H1 (cell line): ENCODE data around the gene SAMD14. TPM values are rescaled to one million over a fixed set of nuclear protein-coding genes. Genes with fewer than 3 reads are reported as not detected.

Experiments used
- CTCF ChIA-PET: fragments of 300-600 bp; sonication (Branson Sonifier 250); formaldehyde crosslinking; loops from one replicate; lab custom pipeline; 2021; ENCODE audit not compliant: partially characterized antibody; lab: Charles Lee
- POLR2A ChIA-PET: fragments of 300-600 bp; sonication (Branson Sonifier 250); formaldehyde crosslinking; loops from one replicate; lab custom pipeline; 2021; ENCODE audit warnings: inconsistent platforms; ENCODE audit not compliant: partially characterized antibody; lab: Charles Lee
- DNase-seq, 2 experiments: peaks; one replicate each; pipeline versions ENCODE4 v3.0.0 to v3.0.0-alpha.2; 2010 to 2022; ENCODE audit warnings: low spot score in 2 of 2, low read depth in 1 of 2, mixed read lengths in 1 of 2
- FAIRE-seq: peaks from 2 replicates; lab custom pipeline; 2011; peaks lifted over from hg19 to GRCh38; lab: Jason Lieb, UNC
- H2AFZ ChIP-seq: 2 replicates; pipeline ENCODE4 v1.8.1; 2012; ENCODE audit warnings: low read length, inconsistent platforms
- H2AK5ac ChIP-seq: 2 replicates; pipeline ENCODE4 v1.6.1; 2013; ENCODE audit warnings: low read depth, low read length
- H2BK120ac ChIP-seq: replicated peaks from 2 replicates; pipeline ENCODE3; 2013; ENCODE audit warnings: low read depth, low read length, inconsistent platforms
- H2BK12ac ChIP-seq: 2 replicates; pipeline ENCODE4 v1.6.1; 2013; ENCODE audit warnings: low read depth, low read length
- H2BK15ac ChIP-seq: 2 replicates; pipeline ENCODE4 v1.6.1; 2013; ENCODE audit warnings: low read length
- H2BK20ac ChIP-seq: 2 replicates; pipeline ENCODE4 v1.6.1; 2013; ENCODE audit warnings: low read length
- H2BK5ac ChIP-seq: 2 replicates; pipeline ENCODE4 v1.6.1; 2013; ENCODE audit warnings: low read depth, low read length
- H3K14ac ChIP-seq: 2 replicates; pipeline ENCODE4 v1.6.1; 2013; ENCODE audit warnings: inconsistent platforms; ENCODE audit not compliant: insufficient read length
- H3K18ac ChIP-seq: 2 replicates; pipeline ENCODE4 v1.6.1; 2013; ENCODE audit warnings: low read length; ENCODE audit errors: extremely low read depth
- H3K23ac ChIP-seq: 2 replicates; pipeline ENCODE4 v1.6.1; 2013; ENCODE audit warnings: inconsistent platforms; ENCODE audit not compliant: insufficient read length
- H3K23me2 ChIP-seq: 2 replicates; pipeline ENCODE4 v1.6.1; 2013; ENCODE audit warnings: low read depth, low read length
- H3K27ac ChIP-seq: 2 replicates; pipeline ENCODE4 v1.6.1; 2011; ENCODE audit warnings: low read depth, low read length, inconsistent platforms
- H3K27me3 ChIP-seq, 4 experiments: replicated peaks in 1 of 4; 1 replicate in 1 of 4; 2 replicates in 3 of 4; pipeline versions ENCODE4 v1.6.1 to v1.8.1; 2011 to 2013; ENCODE audit warnings: low read length in 3 of 4, mild to moderate bottlenecking in 3 of 4, inconsistent platforms in 2 of 4, mixed read lengths in 2 of 4, moderate library complexity in 1 of 4; ENCODE audit not compliant: control insufficient read depth in 3 of 4, insufficient read depth in 3 of 4; ENCODE audit errors: extremely low read depth in 1 of 4
- H3K36me3 ChIP-seq, 4 experiments: 2 replicates each; pipeline versions ENCODE4 v1.6.1 to v1.8.1; 2011 to 2013; ENCODE audit warnings: mild to moderate bottlenecking in 4 of 4, low read length in 3 of 4, moderate library complexity in 2 of 4, control low read depth in 1 of 4, inconsistent platforms in 1 of 4; ENCODE audit not compliant: insufficient read depth in 4 of 4, control insufficient read depth in 2 of 4
- H3K4ac ChIP-seq: replicated peaks from 2 replicates; pipeline ENCODE3; 2013; ENCODE audit warnings: low read length, low read depth, mixed read lengths, inconsistent platforms; ENCODE audit not compliant: insufficient read length
- H3K4me1 ChIP-seq, 4 experiments: replicated peaks in 1 of 4; 1 replicate in 1 of 4; 2 replicates in 3 of 4; pipeline versions ENCODE4 v1.6.1 to v1.8.1; 2011 to 2013; ENCODE audit warnings: low read length in 3 of 4, inconsistent platforms in 2 of 4, mixed read lengths in 1 of 4; ENCODE audit not compliant: insufficient read depth in 4 of 4, control insufficient read depth in 3 of 4
- H3K4me2 ChIP-seq, 2 experiments: 2 replicates each; pipeline versions ENCODE4 v1.6.1 to v1.8.1; 2011 to 2013; ENCODE audit warnings: low read depth in 2 of 2, low read length in 2 of 2, control low read depth in 1 of 2, inconsistent platforms in 1 of 2, mild to moderate bottlenecking in 1 of 2; ENCODE audit not compliant: insufficient read depth in 1 of 2
- H3K4me3 ChIP-seq, 4 experiments: fragments of 200-600, 300-600 bp in 1 of 4; sonication (generic), shearing (Covaris generic), sonication (Bioruptor Twin) in 1 of 4; 2 replicates each; pipeline versions ENCODE4 v1.5.1 to v1.8.1; 2011 to 2016; ENCODE audit warnings: low read length in 4 of 4, low read depth in 3 of 4, control low read depth in 2 of 4, inconsistent platforms in 2 of 4, mild to moderate bottlenecking in 2 of 4, mixed read lengths in 1 of 4, moderate library complexity in 1 of 4; ENCODE audit not compliant: insufficient read depth in 2 of 4; ENCODE audit errors: extremely low read depth in 1 of 4
- H3K56ac ChIP-seq: replicated peaks from 2 replicates; pipeline ENCODE3; 2013; ENCODE audit warnings: low read depth, mild to moderate bottlenecking, mixed read lengths, low read length, inconsistent platforms; ENCODE audit not compliant: insufficient read length
- H3K79me1 ChIP-seq: 2 replicates; pipeline ENCODE4 v1.6.1; 2013; ENCODE audit warnings: low read depth, low read length, control low read depth
- H3K79me2 ChIP-seq, 2 experiments: 2 replicates each; pipeline versions ENCODE4 v1.6.1 to v1.8.1; 2012 to 2013; ENCODE audit warnings: low read length in 2 of 2, mild to moderate bottlenecking in 2 of 2, inconsistent platforms in 1 of 2; ENCODE audit not compliant: insufficient read depth in 2 of 2, control insufficient read depth in 1 of 2
- H3K9ac ChIP-seq, 4 experiments: replicated peaks in 1 of 4; 1 replicate in 1 of 4; 2 replicates in 3 of 4; pipeline versions ENCODE4 v1.6.1 to v1.8.1; 2011 to 2013; ENCODE audit warnings: low read depth in 3 of 4, low read length in 3 of 4, control low read depth in 2 of 4, mild to moderate bottlenecking in 2 of 4, moderate library complexity in 2 of 4, inconsistent platforms in 1 of 4; ENCODE audit errors: extremely low read depth in 1 of 4
- H3K9me3 ChIP-seq, 2 experiments: 2 replicates each; pipeline versions ENCODE4 v1.6.1 to v1.8.1; 2012 to 2013; ENCODE audit warnings: mild to moderate bottlenecking in 2 of 2, moderate library complexity in 2 of 2, control low read depth in 1 of 2, inconsistent platforms in 1 of 2, low read depth in 1 of 2, low read length in 1 of 2, mixed read lengths in 1 of 2; ENCODE audit not compliant: insufficient read depth in 2 of 2
- H4K20me1 ChIP-seq, 2 experiments: replicated peaks in 1 of 2; 2 replicates each; pipeline versions ENCODE3 to v1.8.1; 2011 to 2013; ENCODE audit warnings: inconsistent platforms in 2 of 2, low read length in 2 of 2, mild to moderate bottlenecking in 1 of 2; ENCODE audit not compliant: insufficient read depth in 2 of 2, control insufficient read depth in 1 of 2
- H4K5ac ChIP-seq: 2 replicates; pipeline ENCODE4 v1.6.1; 2013; ENCODE audit warnings: low read length, low read depth, mixed read lengths, inconsistent platforms; ENCODE audit not compliant: insufficient read length
- H4K8ac ChIP-seq: 2 replicates; pipeline ENCODE4 v1.8.0; 2013; ENCODE audit warnings: mild to moderate bottlenecking, moderate library complexity, low read length, inconsistent platforms; ENCODE audit not compliant: insufficient read depth; ENCODE audit errors: extremely low read depth
- H4K91ac ChIP-seq: replicated peaks from 2 replicates; pipeline ENCODE3; 2013; ENCODE audit warnings: low read length, mixed read lengths, inconsistent platforms; ENCODE audit not compliant: insufficient read length
- GABPA ChIP-seq: IDR thresholded peaks from 2 replicates; pipeline ENCODE4 v1.6.1; 2011; ENCODE audit warnings: mild to moderate bottlenecking, low read length, moderate library complexity, borderline replicate concordance; ENCODE audit not compliant: insufficient read depth
- KDM5A ChIP-seq: fragments of 200-600 bp; IDR thresholded peaks from 2 replicates; pipeline ENCODE4 v1.7.1; 2012; ENCODE audit warnings: mild to moderate bottlenecking, low read length, inconsistent platforms, mixed read lengths
- PHF8 ChIP-seq: fragments of 200-600 bp; sonication (generic); conservative IDR thresholded peaks from 2 replicates; pipeline ENCODE4 v1.7.1; 2012; ENCODE audit warnings: low read depth, mild to moderate bottlenecking, inconsistent platforms, low read length, moderate library complexity
- POLR2A ChIP-seq, 2 experiments: IDR thresholded peaks; 1 replicate in 1 of 2; 2 replicates in 1 of 2; pipeline ENCODE4 v1.6.1; 2011; ENCODE audit warnings: low read depth in 2 of 2, low read length in 2 of 2, mild to moderate bottlenecking in 2 of 2; ENCODE audit errors: control extremely low read depth in 1 of 2
- POU5F1 ChIP-seq: IDR thresholded peaks from 2 replicates; pipeline ENCODE4 v1.6.1; 2011; ENCODE audit warnings: low read depth, mild to moderate bottlenecking, low read length, moderate library complexity
- SAP30 ChIP-seq: fragments of 300-600 bp; sonication (generic); IDR thresholded peaks from 2 replicates; pipeline ENCODE4 v1.7.1; 2012; ENCODE audit warnings: low read length, moderate library complexity, mild to moderate bottlenecking, inconsistent platforms; ENCODE audit not compliant: insufficient read depth, insufficient replicate concordance
- SP2 ChIP-seq: IDR thresholded peaks from 2 replicates; pipeline ENCODE4 v1.6.1; 2012; ENCODE audit warnings: mild to moderate bottlenecking, low read length, inconsistent platforms
- SP4 ChIP-seq: IDR thresholded peaks from 2 replicates; pipeline ENCODE4 v1.6.1; 2012; ENCODE audit warnings: low read length, inconsistent platforms
- SUZ12 ChIP-seq: fragments of 200-600 bp; sonication (generic); IDR thresholded peaks from 2 replicates; pipeline ENCODE4 v1.6.1; 2012; ENCODE audit warnings: mild to moderate bottlenecking, inconsistent platforms, low read length, moderate library complexity, mixed read lengths
- TEAD4 ChIP-seq: IDR thresholded peaks from 2 replicates; pipeline ENCODE4 v1.6.1; 2012; ENCODE audit warnings: low read depth, low read length, inconsistent platforms, mixed read lengths
- YY1 ChIP-seq: IDR thresholded peaks from 2 replicates; pipeline ENCODE4 v1.6.1; 2011; ENCODE audit warnings: low read depth, mild to moderate bottlenecking, low read length
- WGBS, 2 experiments: shearing (Covaris generic) in 1 of 2; methylation state at CpG; one replicate each; pipeline versions ENCODE4 v1.1.6 to v1.1.7; 2013 to 2015; ENCODE audit warnings: low lambda C conversion rate in 2 of 2, mixed read lengths in 2 of 2, inconsistent platforms in 1 of 2, low coverage in 1 of 2, missing lambda C conversion rate in 1 of 2; ENCODE audit not compliant: insufficient replicate concordance in 2 of 2, insufficient coverage in 1 of 2, insufficient read length in 1 of 2; ENCODE audit errors: extremely low coverage in 1 of 2, missing lambda C conversion rate in 1 of 2; 5-methylcytosine and 5-hydroxymethylcytosine counted together
- polyA plus RNA-seq, 7 experiments: library from polyadenylated mRNA; depleted of rRNA in 3 of 7; stranded (reverse) in 5 of 7; unstranded in 2 of 7; fragments of >200 nt in 5 of 7; fragments of 200-250 nt in 2 of 7; gene quantifications; 1 replicate in 5 of 7; 2 replicates in 1 of 7; 4 replicates in 1 of 7; pipeline versions ENCODE4 v1.2.1 to v1.2.3, GENCODE V29; 2011 to 2013; ENCODE audit warnings: missing spikeins in 2 of 7, mixed read lengths in 2 of 7
- total RNA-seq: library from RNA; stranded (reverse); fragmentation: NEBNext Ultra II Directional; extraction: Animal tissue kit (Norgen Biotek cat#: 25700); gene quantifications from 2 replicates; pipeline ENCODE4 v1.2.1, GENCODE V29; 2021

SAMD14 gene
- total and polyA plus RNA-seq, 2 of the 8 experiments (the other 6 are each of a cell fraction or from before 2014, with no cell fraction given) = 5.7 to 5.8 TPM

DNA sequence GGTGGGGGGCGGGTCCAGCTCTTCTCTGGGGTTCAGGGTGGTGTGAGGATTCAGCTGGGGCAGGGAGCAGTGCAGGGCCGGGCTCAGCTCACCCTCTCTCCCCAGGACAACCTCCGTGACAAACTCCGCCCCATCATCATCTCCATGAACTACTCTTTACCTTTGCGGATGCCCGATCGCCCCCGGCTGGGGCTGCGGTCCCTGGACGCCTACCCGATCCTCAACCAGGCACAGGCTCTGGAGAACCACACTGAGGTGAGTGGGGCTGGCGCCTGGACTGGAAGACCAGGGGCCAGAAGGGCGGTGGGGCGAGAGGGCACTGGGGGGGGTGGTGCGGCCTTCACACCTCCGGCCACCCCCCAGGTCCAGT lies 53.8 kb downstream of the SAMD14 start:
- CTCF ChIA-PET = interaction anchor here (0.6 to 10.1 kb wide), 6 partner anchors 12 to 118 kb away, joined by 3 to 169 read pairs (median 4); partner anchors contain the start of gene ITGA3
- H3K18ac ChIP-seq = no peak overlapping the region; the same call in 1 of the 2 replicates
- POLR2A ChIA-PET = interaction anchor here (1.0 to 3.3 kb wide), 5 partner anchors 15 to 76 kb away, joined by 3 to 17 read pairs (median 4); partner anchors contain the start of gene ITGA3

More for the DNA sequence above, 53.8 kb downstream of the SAMD14 start:
- H2AFZ ChIP-seq = no peak overlapping the region
- H3K4me2 ChIP-seq = peak overlapping the region in 1 of 2 experiments; percentile 27; a peak in 1 of 4 replicates
- no peak overlapping the region for H3K4ac ChIP-seq
- DNase-seq (no peak), FAIRE-seq (no peak)
- no peak overlapping the region for H2BK5ac ChIP-seq
- H2BK15ac ChIP-seq = no peak overlapping the region
- no peak overlapping the region for H4K5ac ChIP-seq
- H3K23me2 ChIP-seq = no peaks in the 10 kb centered on the region
- no peak overlapping the region for H3K23ac ChIP-seq
- no peak overlapping the region for H2BK12ac ChIP-seq
- H4K8ac ChIP-seq = no peak overlapping the region; the same call in 1 of the 2 replicates
- H3K56ac ChIP-seq = no peak overlapping the region
- no peak overlapping the region for H3K9ac ChIP-seq
- no peak overlapping the region for H3K27ac ChIP-seq
- H2BK120ac ChIP-seq = no peak overlapping the region
- H3K27me3 ChIP-seq = no peaks in the 10 kb centered on the region; a peak in 2 of 7 replicates
- peaks cover 0 to 2% of the 10 kb centered on the region in 2 experiments; a peak in 1 of 4 replicates for H3K9me3 ChIP-seq
- 83% methylated on average over 16 of the region's 16 CpGs; no CpG with 5 or more reads in 1 of the 2 experiments for WGBS, 2 experiments
- no peaks in the 10 kb centered on the region for H3K79me1 ChIP-seq
- no peak overlapping the region for H2AK5ac ChIP-seq
- H3K4me3 ChIP-seq = no peak overlapping the region
- H3K36me3 ChIP-seq = peaks cover 0 to 7% (median 1%) of the 10 kb centered on the region in 4 experiments; a peak in 4 of 8 replicates
- no peak overlapping the region for H2BK20ac ChIP-seq
- H3K14ac ChIP-seq = no peak overlapping the region
- H3K79me2 ChIP-seq = no peaks in the 10 kb centered on the region
- peaks cover 2 to 5% of the 10 kb centered on the region in 2 experiments for H4K20me1 ChIP-seq
- H4K91ac ChIP-seq = no peak overlapping the region
- peaks cover 0 to 4% (median 3%) of the 10 kb centered on the region in 4 experiments; a peak in 3 of 7 replicates for H3K4me1 ChIP-seq
- TF ChIP-seq PHF8 (no peak), SP4 (no peak), SAP30 (no peak), SP2 (no peak), YY1 (no peak), POU5F1 (no peak), POLR2A (IDR thresholded peaks at IDR 0.05; ENCODE audit: control extremely low read depth in 1 of 2, low read depth in 2 of 2, low read length in 2 of 2) (no peak), TEAD4 (no peak), KDM5A (no peak), GABPA (no peak), SUZ12 (no peak)
